HG03521 (cell line): ENCODE data around the gene KIF21B.
"Not testable (repeated sequence)": the region's sequence is repeated elsewhere in the genome, so short reads cannot be mapped to it uniquely, and the experiment has no call there.

Experiments
- ATAC-seq: cut with Tn5 transposase; IDR thresholded peaks from one replicate; pipeline ENCODE4 v1.9.1; 2021; ENCODE audit warnings: mild to moderate bottlenecking, moderate library complexity; ENCODE audit not compliant: unreplicated experiment

The KIF21B gene

GRCh38 chr1:200949626-200950025 lies 73.9 kb downstream of the KIF21B start:
- ATAC-seq: no peak

- no peak for ATAC-seq
Observed at GRCh38 chr1:200947059-200947566, 76.4 kb downstream of the KIF21B start.

GRCh38 chr1:200945111-200945510 lies 78.4 kb downstream of the KIF21B start:
- no peak for ATAC-seq

- no peak for ATAC-seq
Observed at GRCh38 chr1:200938955-200939354, 84.6 kb downstream of the KIF21B start.

- ATAC-seq: not testable (repeated sequence)
Observed at GRCh38 chr1:200935286-200935962, 88.1 kb downstream of the KIF21B start.

- no peak for ATAC-seq
Observed at GRCh38 chr1:200934676-200935245, 88.8 kb downstream of the KIF21B start.

GRCh38 chr1:200931776-200932175 lies 91.7 kb downstream of the KIF21B start:
- no peak for ATAC-seq

- not testable (repeated sequence) for ATAC-seq
Observed at GRCh38 chr1:200930285-200930684, 93.2 kb downstream of the KIF21B start.

GRCh38 chr1:200929530-200930278 lies 93.8 kb downstream of the KIF21B start:
- no peak for ATAC-seq

GRCh38 chr1:200925831-200926230 lies 97.7 kb downstream of the KIF21B start:
- ATAC-seq: no peak

GRCh38 chr1:200923601-200924000 lies 99.9 kb downstream of the KIF21B start:
- ATAC-seq: no peak

GRCh38 chr1:200922406-200922805 lies 101.1 kb downstream of the KIF21B start:
- ATAC-seq: no peak

- ATAC-seq: no peak
Observed at GRCh38 chr1:200921571-200922110, 101.9 kb downstream of the KIF21B start.
